HG03039 (cell line): ENCODE measurements around the gene GALNT11.
"Not testable (repeated sequence)": the region's sequence is repeated elsewhere in the genome, so short reads cannot be mapped to it uniquely, and the experiment has no call there.

Source experiments
- ATAC-seq: cut with Tn5 transposase; IDR thresholded peaks from one replicate; pipeline ENCODE4 v1.9.1; 2021; ENCODE audit warnings: mild to moderate bottlenecking, moderate library complexity; ENCODE audit not compliant: unreplicated experiment

Gene GALNT11

DNA sequence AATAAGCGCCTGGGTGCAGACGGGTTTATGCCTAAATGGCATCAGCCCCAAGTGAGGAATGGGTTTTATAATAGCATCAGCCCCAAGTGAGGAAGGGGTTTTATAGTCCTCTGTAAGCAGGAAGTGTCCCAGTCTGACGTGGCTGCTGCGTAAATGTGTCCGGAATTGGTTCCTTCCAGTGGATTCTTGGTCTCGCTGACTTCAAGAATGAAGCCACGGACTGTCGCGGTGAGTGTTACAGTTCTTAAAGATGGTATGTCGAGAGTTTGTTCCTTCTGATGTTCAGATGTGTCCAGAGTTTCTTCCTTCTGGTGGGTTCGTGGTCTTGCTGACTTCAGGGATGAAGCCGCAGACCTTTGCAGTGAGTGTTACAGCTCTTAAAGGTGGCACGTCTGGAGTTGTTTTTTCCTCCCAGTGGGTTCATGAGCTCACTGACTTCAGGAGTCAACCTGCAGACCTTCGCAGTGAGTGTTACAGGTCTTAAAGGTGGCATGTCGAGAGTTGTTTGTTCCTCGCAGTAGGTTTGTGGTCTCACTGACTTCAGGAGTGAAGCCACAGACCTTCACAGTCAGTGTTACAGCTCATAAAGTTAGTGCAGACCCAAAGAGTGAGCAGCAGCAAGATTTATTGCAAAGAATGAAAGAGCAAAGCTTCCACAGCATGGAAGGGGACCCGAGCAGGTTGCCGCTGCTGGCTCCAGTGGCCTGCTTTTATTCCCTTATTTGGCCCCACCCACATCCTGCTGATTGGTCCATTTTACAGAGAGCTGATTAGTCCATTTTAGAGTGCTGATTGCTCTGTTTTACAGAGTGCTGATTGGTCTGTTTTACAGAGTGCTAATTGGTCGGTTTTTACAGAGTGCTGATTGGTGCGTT, 2.3 kb downstream of the GALNT11 start:
- ATAC-seq, result not testable (repeated sequence)

- ATAC-seq, result not testable (repeated sequence)
Measured at GRCh38 chr7:152030059-152030458, 4.6 kb downstream of the GALNT11 start.

DNA sequence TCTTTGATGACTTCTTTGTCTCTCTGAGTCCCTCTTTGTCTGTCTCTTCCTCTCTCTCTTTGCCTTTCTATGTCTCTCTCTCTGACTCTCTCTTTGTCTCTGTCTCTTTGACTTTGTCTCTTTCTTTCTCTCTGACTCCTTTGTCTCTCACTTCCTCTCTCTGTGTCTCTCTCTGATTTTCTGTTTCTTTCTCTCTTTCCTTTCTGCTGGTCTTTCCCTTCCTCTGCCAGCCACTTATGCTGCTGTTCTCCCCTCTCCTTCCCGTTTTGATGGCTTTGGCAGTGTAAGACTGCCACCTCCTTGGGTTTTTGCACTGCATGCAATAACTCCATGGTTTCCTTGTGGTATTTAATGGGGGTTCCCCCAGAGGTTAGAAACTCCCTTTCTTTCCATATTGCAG, 5.2 kb downstream of the GALNT11 start:
- not testable (repeated sequence) for ATAC-seq

GRCh38 chr7:152035817-152036216, 10.3 kb downstream of the GALNT11 start:
- no peak for ATAC-seq

- ATAC-seq, result not testable (repeated sequence)
Measured at GRCh38 chr7:152038410-152038809, 12.9 kb downstream of the GALNT11 start.

DNA sequence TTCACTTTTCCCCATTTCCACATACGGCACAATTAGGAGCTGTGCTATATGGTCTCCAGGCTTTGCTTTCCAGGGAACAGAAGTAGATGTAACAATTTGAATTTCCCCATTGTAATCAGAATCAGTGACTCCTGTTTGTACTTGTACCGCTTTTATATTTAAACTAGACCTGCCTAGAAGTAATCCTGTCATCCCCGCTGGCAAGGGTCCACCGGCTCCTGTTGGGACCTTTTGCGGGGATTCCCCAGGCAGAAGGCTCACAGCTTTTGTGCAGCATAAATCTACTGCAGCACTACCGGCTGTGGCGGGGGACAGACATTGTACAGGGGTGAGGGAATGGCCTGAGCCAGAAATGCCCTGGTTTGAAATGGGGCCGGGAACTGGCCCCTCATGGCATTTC, 17.6 kb downstream of the GALNT11 start:
- not testable (repeated sequence) for ATAC-seq

DNA sequence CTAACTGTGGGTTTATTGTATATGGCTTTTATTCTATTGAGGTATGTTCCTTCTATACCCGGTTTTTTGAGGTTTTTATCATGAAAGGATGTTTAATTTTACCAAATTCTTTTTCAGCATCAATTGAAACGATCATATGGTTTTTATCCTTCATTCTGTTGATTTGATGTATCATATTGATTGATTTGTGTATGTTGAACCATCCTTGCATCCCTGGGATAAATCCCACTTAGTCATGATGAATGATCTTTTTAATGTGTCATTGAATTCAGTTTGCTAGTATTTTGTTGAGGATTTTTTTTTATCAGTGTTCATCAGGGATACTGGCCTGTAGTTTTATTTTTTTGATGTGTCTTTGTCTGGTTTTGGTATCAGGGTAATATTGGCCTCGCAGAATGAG, 19.4 kb downstream of the GALNT11 start:
- not testable (repeated sequence) for ATAC-seq

- no peak for ATAC-seq
Measured at GRCh38 chr7:152046531-152046930, 21.1 kb downstream of the GALNT11 start.

- ATAC-seq, result no peak
Measured at GRCh38 chr7:152048051-152048450, 22.6 kb downstream of the GALNT11 start.

DNA sequence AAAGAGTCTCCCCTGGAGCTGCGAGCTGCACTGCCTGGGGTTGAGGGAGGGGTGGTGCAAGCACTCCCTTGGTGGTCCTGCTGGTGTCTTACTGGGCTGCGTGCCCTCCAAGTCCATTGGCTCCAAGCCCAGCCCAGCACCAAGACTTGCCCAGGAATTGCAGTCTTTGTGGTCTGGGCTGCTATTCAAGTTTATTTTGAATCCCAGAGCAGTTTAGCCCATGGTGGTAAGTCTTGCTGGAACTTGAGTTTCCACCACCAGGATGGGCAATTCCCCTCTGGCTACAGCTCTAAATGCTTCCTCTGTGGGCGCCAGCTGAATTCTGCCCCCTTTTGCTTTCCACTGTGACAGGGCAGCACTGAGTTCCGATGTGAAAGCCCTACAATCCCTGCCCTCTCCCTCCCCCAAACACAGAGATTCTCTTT, 25.1 kb downstream of the GALNT11 start:
- no peak for ATAC-seq

- ATAC-seq, result no peak
Measured at GRCh38 chr7:152051968-152052367, 26.5 kb downstream of the GALNT11 start.

DNA sequence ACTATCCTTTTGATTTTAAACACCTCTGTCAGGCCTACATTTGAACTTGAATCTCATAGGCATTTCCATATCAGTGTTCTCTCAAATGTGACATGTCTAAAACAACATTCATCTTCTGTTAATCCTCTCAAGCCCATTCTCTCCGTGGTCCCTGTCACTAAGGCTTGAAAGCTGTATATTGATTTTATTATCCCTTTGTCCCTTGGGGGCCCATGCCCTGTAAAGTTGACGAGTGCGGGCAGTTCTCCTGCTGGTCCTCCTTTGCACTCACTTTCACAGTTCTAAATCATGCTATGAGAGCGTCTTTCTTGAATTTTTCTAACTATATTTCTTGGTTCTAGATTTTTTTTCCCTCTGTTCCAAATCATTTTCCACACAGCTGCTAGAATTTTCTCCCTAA, 27.3 kb downstream of the GALNT11 start:
- ATAC-seq, result no peak

DNA sequence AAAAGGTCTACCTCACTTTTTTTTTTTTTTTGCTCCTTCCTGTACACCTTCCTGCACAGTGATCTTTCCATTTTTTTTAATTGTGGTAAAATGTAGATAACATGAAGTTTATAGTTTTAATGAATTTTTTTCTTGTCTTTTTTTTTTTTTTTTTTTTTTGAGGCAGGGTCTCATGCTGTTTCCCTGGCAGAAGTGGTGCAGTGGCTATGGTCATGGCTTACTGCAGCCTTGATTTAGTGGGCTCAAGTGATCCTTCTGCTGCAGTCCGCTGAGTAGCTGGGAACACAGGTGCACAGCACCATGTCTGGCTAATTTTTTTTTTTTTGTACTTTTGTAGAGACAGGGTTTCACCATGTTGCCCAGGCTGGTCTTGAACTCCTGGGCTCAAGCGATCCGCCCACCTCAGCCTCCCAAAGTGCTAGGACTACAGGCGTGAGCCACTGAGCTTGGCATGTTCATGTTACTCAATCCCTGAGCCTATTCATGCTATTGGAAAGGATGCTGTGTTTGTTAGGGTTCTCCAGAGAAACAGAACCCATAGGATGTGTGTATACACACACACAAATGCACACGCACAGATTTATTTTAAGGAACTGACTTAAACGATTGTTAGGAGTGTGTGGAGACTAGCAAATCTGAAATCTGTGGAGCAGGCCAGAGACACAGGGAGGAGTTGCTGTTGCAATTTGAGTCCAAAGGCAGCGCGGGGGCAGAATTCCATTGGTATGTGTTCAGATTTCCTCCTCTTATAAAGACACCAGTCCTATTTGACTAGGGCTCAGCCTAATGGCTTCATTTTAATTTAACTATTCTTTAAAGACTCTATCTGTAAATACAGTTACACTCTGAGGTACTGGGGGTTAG, 29.1 kb downstream of the GALNT11 start:
- ATAC-seq, result no peak

- ATAC-seq, result no peak
Measured at GRCh38 chr7:152056621-152057274, 31.3 kb downstream of the GALNT11 start.

GRCh38 chr7:152059311-152059710, 33.8 kb downstream of the GALNT11 start:
- no peak for ATAC-seq

DNA sequence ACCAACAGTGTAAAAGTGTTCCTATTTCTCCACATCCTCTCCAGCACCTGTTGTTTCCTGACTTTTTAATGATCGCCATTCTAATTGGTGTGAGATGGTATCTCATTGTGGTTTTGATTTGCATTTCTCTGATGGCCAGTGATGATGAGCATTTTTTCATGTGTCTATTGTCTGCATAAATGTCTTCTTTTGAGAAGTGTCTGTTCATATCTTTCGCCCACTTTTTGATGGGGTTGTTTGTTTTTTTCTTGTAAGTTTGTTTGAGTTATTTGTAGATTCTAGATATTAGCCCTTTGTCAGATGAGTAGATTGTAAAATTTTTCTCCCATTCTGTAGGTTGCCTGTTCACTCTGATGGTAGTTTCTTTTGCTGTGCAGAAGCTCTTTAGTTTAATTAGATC, 35.6 kb downstream of the GALNT11 start:
- ATAC-seq, result not testable (repeated sequence)

DNA sequence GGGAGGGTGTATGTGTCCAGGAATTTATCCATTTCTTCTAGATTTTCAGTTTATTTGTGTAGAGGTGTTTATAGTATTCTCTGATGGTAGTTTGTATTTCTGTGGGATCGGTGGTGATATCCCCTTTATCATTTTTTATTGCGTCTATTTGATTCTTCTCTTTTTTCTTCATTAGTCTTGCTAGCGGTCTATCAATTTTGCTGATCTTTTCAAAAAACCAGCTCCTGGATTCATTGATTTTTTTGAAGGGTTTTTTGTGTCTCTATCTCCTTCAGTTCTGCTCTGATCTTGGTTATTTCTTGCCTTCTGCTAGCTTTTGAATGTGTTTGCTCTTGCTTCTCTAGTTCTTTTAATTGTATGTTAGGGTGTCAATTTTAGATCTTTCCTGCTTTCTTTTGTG, 37.7 kb downstream of the GALNT11 start:
- not testable (repeated sequence) for ATAC-seq

DNA sequence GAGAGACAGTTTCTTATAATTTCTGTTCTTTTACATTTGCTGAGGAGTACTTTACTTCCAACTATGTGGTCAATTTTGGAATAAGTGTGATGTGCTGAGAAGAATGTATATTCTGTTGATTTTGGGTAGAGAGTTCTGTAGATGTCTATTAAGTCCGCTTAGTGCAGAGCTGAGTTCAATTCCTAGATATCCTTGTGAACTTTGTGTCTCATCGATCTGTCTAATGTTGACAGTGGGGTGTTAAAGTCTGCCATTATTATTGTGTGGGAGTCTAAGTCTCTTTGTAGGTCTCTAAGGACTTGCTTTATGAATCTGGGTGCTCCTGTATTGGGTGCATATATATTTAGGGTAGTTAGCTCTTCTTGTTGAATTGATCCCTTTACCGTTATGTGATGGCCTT, 38.3 kb downstream of the GALNT11 start:
- not testable (repeated sequence) for ATAC-seq

GRCh38 chr7:152065800-152066344, 40.4 kb downstream of the GALNT11 start:
- ATAC-seq, result not testable (repeated sequence)

GRCh38 chr7:152072421-152072820, 46.9 kb downstream of the GALNT11 start:
- ATAC-seq, result no peak

DNA sequence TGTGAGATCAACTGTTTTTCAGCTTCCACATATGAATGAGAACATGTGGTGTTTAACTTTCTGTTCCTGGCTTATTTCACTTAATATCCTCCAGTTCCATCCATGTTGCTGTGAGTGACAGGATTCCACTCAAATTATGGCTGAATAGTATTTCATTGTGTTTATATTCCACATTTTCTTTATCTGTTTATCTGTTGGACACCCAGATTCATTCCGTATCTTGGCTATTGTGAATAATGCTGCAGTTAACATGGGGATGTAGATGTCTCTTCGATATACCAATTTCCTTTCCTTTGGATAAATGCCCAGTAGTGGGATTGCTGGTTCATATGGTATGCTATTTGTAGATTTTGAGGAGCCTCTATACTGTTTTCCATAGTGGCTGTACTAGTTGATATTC, 47.9 kb downstream of the GALNT11 start:
- no peak for ATAC-seq
